Urinary bladder (tissue), 4 donors: ENCODE data around the gene STON2. TPM values are rescaled to one million over a fixed set of nuclear protein-coding genes. Genes with fewer than 3 reads are reported as not detected.

Experiments used
- DNase-seq: peaks from one replicate; pipeline ENCODE4 v3.0.0-alpha.2; 2015; ENCODE audit errors: extremely low spot score
- H3K27ac ChIP-seq: one replicate; pipeline ENCODE4 v1.5.1; 2013; ENCODE audit warnings: low read depth, mild to moderate bottlenecking, moderate library complexity
- H3K36me3 ChIP-seq: one replicate; pipeline ENCODE4 v1.6.1; 2013; ENCODE audit warnings: mild to moderate bottlenecking, moderate library complexity; ENCODE audit not compliant: insufficient read depth
- H3K4me1 ChIP-seq: one replicate; pipeline ENCODE4 v1.6.1; 2013; ENCODE audit warnings: mild to moderate bottlenecking, moderate library complexity; ENCODE audit not compliant: insufficient read depth
- H3K4me3 ChIP-seq: one replicate; pipeline ENCODE4 v1.5.1; 2013; ENCODE audit warnings: low read depth, low read length
- WGBS: extraction: QIAGEN DNeasy Blood & Tissue Kit; methylation state at CpG from one replicate; pipeline ENCODE4 v1.1.7; 2013; 5-methylcytosine and 5-hydroxymethylcytosine counted together
- polyA plus RNA-seq: library from polyadenylated mRNA; stranded (reverse); fragments of 200-250 nt; gene quantifications from one replicate; pipeline ENCODE4 v1.2.3, GENCODE V29; 2013
- total RNA-seq: library from RNA; depleted of rRNA; stranded (reverse); fragments of >200 nt; gene quantifications from one replicate; pipeline ENCODE4 v1.2.3, GENCODE V29; 2014
- donor health status: healthy with polysubstance abuse.
- donor health status: healthy.

STON2 gene
- total and polyA plus RNA-seq, 2 donors, result 2.0 to 53.5 TPM

- WGBS, result 64% methylated on average over 3 of the region's 3 CpGs
- H3K36me3 ChIP-seq, result no peaks in the 10 kb centered on the region
- no peak overlapping the region for H3K27ac ChIP-seq
- H3K4me1 ChIP-seq, result no peaks in the 10 kb centered on the region
- H3K4me3 ChIP-seq, result no peak overlapping the region
- DNase-seq, result no peak
These were observed 55.5 kb downstream of the STON2 start for GRCh38 chr14:81344481-81345160.

DNA sequence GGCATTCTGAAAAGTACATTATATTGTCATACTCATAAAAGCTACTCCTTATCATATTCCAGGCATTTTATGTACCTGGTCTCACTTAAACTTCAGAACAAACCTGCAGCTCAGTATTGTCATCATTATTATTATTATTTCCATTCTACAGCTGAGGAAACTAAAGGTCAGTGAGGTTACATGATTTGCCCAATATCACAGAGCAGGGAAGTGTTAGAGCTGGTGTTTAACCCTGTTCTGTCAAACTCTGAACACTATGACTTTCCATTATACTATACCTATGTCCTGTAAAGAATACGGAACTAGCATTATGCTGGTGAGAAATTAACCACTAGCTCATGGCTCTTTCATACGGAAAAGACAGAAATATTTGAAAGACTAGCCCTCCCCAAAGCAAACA, 56.4 kb downstream of the STON2 start:
- DNase-seq, result no peak
- Histone ChIP-seq H3K36me3 (no peaks in the 10 kb centered on the region), H3K27ac (no peak overlapping the region), H3K4me3 (no peak overlapping the region), H3K4me1 (no peaks in the 10 kb centered on the region)
- WGBS, result 89% methylated on average over 2 of the region's 2 CpGs

DNA sequence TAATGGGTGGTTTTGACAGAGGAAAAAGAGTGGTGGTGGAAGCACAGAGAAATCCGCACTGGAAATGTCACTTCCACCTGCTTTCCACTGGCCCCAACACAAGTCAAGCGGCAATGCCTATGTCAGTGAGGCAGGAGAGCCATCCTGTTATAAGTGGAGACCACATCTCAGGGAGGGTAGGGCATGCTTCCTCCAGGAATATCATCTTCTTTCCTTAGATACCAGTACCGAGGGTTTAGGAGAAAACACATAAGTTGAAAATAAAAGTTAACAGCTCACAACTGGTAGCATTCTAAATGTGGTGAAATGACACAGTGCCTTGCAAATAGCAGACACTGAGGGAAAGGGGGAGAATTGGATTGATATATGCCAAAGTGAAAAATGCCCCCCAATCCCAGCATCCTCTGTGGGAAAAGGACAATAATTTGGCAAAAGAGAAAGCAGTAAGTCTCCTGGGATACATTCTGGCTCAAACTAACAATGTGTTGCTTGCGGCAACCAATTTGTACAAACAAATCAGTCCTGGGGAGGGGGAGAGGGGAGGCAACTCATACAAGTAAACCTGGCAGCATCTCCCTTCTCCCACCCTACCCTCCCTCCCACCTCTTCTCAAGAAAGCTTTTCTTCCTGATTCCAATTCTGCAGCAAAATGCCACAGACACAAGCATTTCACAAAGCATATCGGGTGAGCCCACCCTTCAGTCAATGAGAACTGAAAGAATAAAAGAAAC, 57.1 kb downstream of the STON2 start:
- no peak overlapping the region for H3K4me3 ChIP-seq
- WGBS, result 80% methylated on average over 5 of the region's 5 CpGs
- H3K4me1 ChIP-seq, result no peaks in the 10 kb centered on the region
- no peak overlapping the region for H3K27ac ChIP-seq
- H3K36me3 ChIP-seq, result no peaks in the 10 kb centered on the region
- no peak for DNase-seq

DNA sequence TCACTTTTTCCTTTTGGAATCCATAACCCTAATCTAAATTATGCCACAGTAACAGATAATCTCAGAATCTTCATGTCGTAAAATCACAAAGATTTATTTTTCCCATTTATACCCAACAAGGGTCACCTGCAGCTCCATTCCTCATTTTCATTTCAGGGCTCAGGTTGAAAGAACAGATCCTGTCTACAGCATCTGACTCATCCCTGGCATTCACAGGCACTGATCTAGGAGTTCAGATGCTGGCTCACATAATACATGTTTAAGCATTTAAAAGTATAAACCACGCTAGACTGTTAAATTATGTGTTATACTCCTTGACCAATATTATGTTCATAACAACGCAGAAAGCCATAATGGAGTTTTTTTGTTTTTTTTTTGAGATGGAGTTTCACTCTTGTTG, 58.3 kb downstream of the STON2 start:
- DNase-seq, result no peak
- 93% methylated on average over 3 of the region's 3 CpGs for WGBS
- no peaks in the 10 kb centered on the region for H3K4me1 ChIP-seq
- no peak overlapping the region for H3K4me3 ChIP-seq
- H3K36me3 ChIP-seq, result no peaks in the 10 kb centered on the region
- no peak overlapping the region for H3K27ac ChIP-seq

DNA sequence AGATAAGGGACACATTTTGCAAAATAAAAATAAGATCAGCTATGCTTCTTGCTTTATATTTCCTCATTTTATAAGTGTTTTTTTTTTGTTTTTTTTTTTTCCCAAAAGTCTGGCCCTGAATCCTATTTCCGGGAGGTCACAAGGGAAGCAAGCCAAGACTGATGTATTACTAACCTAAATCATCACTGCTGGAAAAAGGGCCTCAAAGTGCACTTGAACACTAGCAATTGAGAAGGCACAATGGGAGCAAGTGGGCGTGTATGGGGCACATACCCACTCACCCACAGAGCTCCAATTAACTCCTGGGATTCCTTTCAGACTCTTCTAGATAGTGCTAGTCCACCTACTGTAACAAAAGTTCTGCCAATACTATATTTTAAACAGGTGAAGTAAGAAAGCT, 58.8 kb downstream of the STON2 start:
- no peak for DNase-seq
- H3K4me1 ChIP-seq, result no peaks in the 10 kb centered on the region
- no peak overlapping the region for H3K27ac ChIP-seq
- H3K4me3 ChIP-seq, result no peak overlapping the region
- WGBS, result 64% methylated on average over 2 of the region's 2 CpGs
- no peaks in the 10 kb centered on the region for H3K36me3 ChIP-seq

DNA sequence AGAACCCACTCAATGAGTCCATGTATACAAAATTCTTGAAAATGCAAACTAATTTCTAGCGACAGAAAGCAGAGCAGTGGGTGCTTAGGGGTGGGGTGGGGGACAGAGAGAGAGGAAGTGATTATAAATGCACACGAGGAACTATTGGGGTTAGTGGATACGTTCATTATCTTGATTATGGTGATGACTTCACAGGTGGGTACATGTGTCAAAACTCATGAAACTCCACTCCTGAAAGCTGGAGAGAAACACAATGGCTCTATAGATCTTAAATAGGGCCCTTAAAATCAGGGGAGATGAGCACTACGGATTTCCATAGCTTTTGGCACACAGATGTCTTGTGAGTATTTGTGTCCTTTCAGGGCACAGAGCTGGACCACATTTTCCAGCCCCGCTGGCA, 59.9 kb downstream of the STON2 start:
- no peaks in the 10 kb centered on the region for H3K4me1 ChIP-seq
- H3K4me3 ChIP-seq, result no peak overlapping the region
- H3K27ac ChIP-seq, result no peak overlapping the region
- no peaks in the 10 kb centered on the region for H3K36me3 ChIP-seq
- DNase-seq, result no peak
- WGBS, result 87% methylated on average over 5 of the region's 5 CpGs

DNA sequence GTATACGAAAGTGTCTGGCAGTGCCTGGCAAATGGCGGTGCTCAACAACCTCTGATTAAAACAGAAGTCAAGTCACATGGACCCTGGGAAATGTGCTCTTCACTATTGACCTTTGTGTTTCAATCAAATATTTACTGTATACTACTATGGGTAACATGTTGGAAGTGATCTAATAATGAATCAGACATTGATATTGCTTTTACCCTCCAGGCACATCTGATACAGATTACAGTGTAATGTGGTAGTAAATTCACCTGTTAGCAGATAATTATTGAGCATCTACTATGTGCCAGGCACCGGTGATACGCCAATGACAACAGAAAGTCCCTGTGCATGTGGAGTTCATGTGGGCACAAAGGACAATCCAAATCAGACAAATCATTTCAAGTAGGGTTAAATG, 63.1 kb downstream of the STON2 start:
- no peak for DNase-seq
- Histone ChIP-seq H3K4me1 (no peaks in the 10 kb centered on the region), H3K36me3 (no peaks in the 10 kb centered on the region), H3K4me3 (no peak overlapping the region), H3K27ac (no peak overlapping the region)
- WGBS, result 88% methylated on average over 4 of the region's 4 CpGs

- H3K4me3 ChIP-seq, result no peak overlapping the region
- H3K36me3 ChIP-seq, result no peaks in the 10 kb centered on the region
- H3K4me1 ChIP-seq, result no peaks in the 10 kb centered on the region
- no peak overlapping the region for H3K27ac ChIP-seq
- no peak for DNase-seq
- WGBS, result 96% methylated on average over 3 of the region's 3 CpGs
These were observed 64.1 kb downstream of the STON2 start for GRCh38 chr14:81336009-81336408.

DNA sequence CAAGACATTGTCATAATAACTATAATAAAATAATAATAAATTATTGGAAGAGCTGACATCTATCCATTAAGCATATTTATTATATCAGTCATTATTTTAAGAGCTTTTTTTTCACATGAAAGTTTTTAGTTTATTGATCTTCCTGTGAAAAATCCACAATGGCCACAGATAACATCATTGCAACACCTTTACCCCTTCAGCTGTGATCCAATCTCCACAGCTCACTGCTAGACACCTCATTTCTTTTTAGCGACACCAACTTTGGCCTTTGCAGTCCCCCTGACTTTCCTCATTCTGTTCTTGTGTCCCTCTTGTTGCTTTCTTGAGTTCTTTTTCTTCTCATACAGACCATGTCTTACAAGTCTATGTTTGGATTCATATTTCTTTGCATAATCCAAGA, 67.4 kb downstream of the STON2 start:
- H3K4me1 ChIP-seq, result no peaks in the 10 kb centered on the region
- H3K36me3 ChIP-seq, result no peaks in the 10 kb centered on the region
- no peak overlapping the region for H3K27ac ChIP-seq
- H3K4me3 ChIP-seq, result no peak overlapping the region
- WGBS, result 92% methylated on average over 1 of the region's 1 CpG
- no peak for DNase-seq

GRCh38 chr14:81331229-81332021, 68.7 kb downstream of the STON2 start:
- Histone ChIP-seq H3K4me3 (no peak overlapping the region), H3K27ac (no peak overlapping the region), H3K36me3 (no peaks in the 10 kb centered on the region), H3K4me1 (no peaks in the 10 kb centered on the region)
- WGBS, result 48% methylated on average over 4 of the region's 4 CpGs
- DNase-seq, result no peak

DNA sequence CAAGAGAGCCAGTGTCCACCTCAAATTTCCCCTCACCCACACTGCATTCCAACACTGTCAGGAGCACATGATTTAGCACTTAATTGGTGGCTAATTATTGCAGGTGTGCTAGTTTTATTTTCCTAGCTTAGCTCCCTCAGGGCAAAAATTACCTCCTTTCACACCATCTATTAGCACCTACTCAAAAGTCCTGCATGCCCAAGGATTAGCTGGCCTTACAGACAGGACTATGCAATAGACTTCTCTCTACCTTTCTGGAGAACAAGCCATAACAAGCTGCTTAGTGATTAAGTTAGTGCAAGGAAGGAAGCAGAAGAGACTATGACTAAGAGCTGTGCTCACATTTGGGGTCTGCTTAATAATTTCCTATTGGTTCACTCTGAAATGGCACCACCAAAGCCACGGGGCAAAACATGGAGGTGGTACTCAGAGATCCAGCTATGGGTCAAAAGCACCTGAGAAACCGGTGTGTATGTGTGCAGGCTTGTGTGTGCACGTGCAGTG, 69.5 kb downstream of the STON2 start:
- DNase-seq, result no peak
- Histone ChIP-seq H3K4me1 (no peaks in the 10 kb centered on the region), H3K36me3 (no peaks in the 10 kb centered on the region), H3K27ac (no peak overlapping the region), H3K4me3 (no peak overlapping the region)
- 79% methylated on average over 3 of the region's 3 CpGs for WGBS

DNA sequence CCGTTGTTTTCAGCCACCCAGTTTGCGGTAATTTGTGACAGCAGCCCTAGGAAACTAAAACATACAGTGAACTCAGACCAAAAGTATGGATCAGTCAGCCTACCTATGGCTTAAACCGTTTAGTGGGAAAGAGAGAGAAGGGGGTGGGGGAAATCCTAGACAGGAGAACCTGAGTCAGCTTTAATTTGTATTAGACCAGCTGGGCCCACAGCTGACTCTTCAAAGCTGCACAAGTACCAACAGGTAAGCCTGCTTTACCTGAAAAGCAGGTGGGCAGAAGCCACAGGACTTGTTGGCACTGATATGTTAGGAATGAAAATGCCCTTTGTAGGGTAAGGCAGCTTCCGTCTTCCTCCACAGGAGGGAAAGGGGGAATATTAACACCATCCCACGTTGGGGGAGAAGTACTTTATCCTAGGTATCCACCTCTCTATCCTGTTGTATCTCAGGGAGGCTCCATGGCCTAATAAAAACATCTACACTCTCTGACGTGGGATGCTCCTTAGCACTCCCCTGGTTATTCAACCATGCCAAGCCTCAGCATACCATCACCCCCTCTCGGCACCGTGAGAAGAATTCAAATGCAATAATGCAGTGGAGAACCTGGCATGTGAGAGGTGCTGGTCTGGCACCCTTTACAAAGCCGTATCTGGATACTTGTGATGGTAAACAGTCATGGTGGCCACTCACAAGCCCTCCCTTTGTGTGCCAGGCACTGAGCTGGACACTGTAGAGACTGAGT, 70.3 kb downstream of the STON2 start:
- Histone ChIP-seq H3K36me3 (no peaks in the 10 kb centered on the region), H3K27ac (no peak overlapping the region), H3K4me3 (no peak overlapping the region), H3K4me1 (no peaks in the 10 kb centered on the region)
- peak; percentile 67 for DNase-seq
- WGBS, result 69% methylated on average over 9 of the region's 9 CpGs

GRCh38 chr14:81326451-81326850, 73.7 kb downstream of the STON2 start:
- H3K36me3 ChIP-seq, result no peaks in the 10 kb centered on the region
- no peak for DNase-seq
- no peaks in the 10 kb centered on the region for H3K4me1 ChIP-seq
- 75% methylated on average over 2 of the region's 2 CpGs for WGBS
- H3K27ac ChIP-seq, result no peak overlapping the region
- no peak overlapping the region for H3K4me3 ChIP-seq
